Karpas-422 (cell line): ENCODE measurements around the gene WDR91. TPM values are rescaled to one million over a fixed set of nuclear protein-coding genes. Genes with fewer than 3 reads are reported as not detected.

Source experiments
- DNase-seq: peaks from one replicate; pipeline ENCODE4 v3.0.0-alpha.2; 2015
- H2AFZ ChIP-seq: fragments of 200-600 bp; sonication (generic); 2 replicates; pipeline ENCODE4 v1.6.1; 2014; ENCODE audit warnings: antibody characterized with exemption, low read length, mixed read lengths
- H3K27ac ChIP-seq: fragments of 200-600 bp; sonication (generic); 2 replicates; pipeline ENCODE4 v1.5.1; 2014; ENCODE audit warnings: mild to moderate bottlenecking, low read length, moderate library complexity
- H3K27me3 ChIP-seq: fragments of 200-600 bp; sonication (generic); 2 replicates; pipeline ENCODE4 v1.6.1; 2014; ENCODE audit warnings: low read length, mixed read lengths
- H3K36me3 ChIP-seq: fragments of 200-600 bp; sonication (generic); 2 replicates; pipeline ENCODE4 v1.6.1; 2014; ENCODE audit warnings: low read length, mixed read lengths; ENCODE audit not compliant: insufficient read depth
- H3K4me1 ChIP-seq: fragments of 200-600 bp; sonication (generic); 2 replicates; pipeline ENCODE4 v1.6.1; 2014; ENCODE audit warnings: mild to moderate bottlenecking, low read length, mixed read lengths
- H3K4me2 ChIP-seq: fragments of 200-600 bp; sonication (generic); 2 replicates; pipeline ENCODE4 v1.6.1; 2014; ENCODE audit warnings: low read length, low read depth, mild to moderate bottlenecking; ENCODE audit not compliant: poor library complexity, severe bottlenecking
- H3K4me3 ChIP-seq: fragments of 200-600 bp; sonication (generic); 2 replicates; pipeline ENCODE4 v1.5.1; 2014; ENCODE audit warnings: mild to moderate bottlenecking, antibody characterized with exemption, low read length, mixed read lengths
- H3K79me2 ChIP-seq: fragments of 200-600 bp; sonication (generic); 2 replicates; pipeline ENCODE4 v1.6.1; 2014; ENCODE audit warnings: mild to moderate bottlenecking, low read length, mixed read lengths
- H3K9ac ChIP-seq: fragments of 200-600 bp; sonication (generic); 2 replicates; pipeline ENCODE4 v1.6.0; 2014; ENCODE audit warnings: low read length
- H3K9me2 ChIP-seq: fragments of 200-600 bp; sonication (generic), shearing (Covaris generic); replicated peaks from 2 replicates; pipeline ENCODE4 v1.6.0; 2014; ENCODE audit warnings: mild to moderate bottlenecking, low read length, moderate library complexity; ENCODE audit not compliant: insufficient read depth
- H3K9me3 ChIP-seq: fragments of 300-700, 200-600 bp; sonication (generic); 2 replicates; pipeline ENCODE4 v1.6.1; 2014; ENCODE audit warnings: low read length, mixed read lengths
- H4K20me1 ChIP-seq: fragments of 200-600 bp; sonication (generic); 2 replicates; pipeline ENCODE4 v1.6.1; 2014; ENCODE audit warnings: mild to moderate bottlenecking, antibody characterized with exemption, low read length, low read depth; ENCODE audit not compliant: insufficient read depth
- total RNA-seq: library from RNA; depleted of rRNA; stranded (reverse); fragments of >200 nt; shearing (Covaris generic); gene quantifications from 2 replicates; pipeline ENCODE4 v1.2.3, GENCODE V29; 2014; ENCODE audit warnings: low replicate concordance

WDR91 gene
- total RNA-seq, 1 experiment from 2014 or later: 7.8 TPM

GRCh38 chr7:135192914-135193536 is 18.3 kb downstream of the WDR91 start:
- Histone ChIP-seq H3K4me3 (no peak overlapping the region), H2AFZ (no peak overlapping the region), H3K27ac (no peak overlapping the region), H3K79me2 (no peaks in the 10 kb centered on the region), H3K9me2 (no peaks in the 10 kb centered on the region), H4K20me1 (no peaks in the 10 kb centered on the region), H3K9me3 (no peaks in the 10 kb centered on the region), H3K4me2 (no peak overlapping the region), H3K9ac (no peak overlapping the region), H3K27me3 (no peaks in the 10 kb centered on the region), H3K4me1 (peaks cover 27% of the 10 kb centered on the region), H3K36me3 (peaks cover 5% of the 10 kb centered on the region; the same call in 1 of the 2 replicates)
- DNase-seq: no peak

GRCh38 chr7:135190703-135191102 is 20.6 kb downstream of the WDR91 start:
- Histone ChIP-seq H2AFZ (no peak overlapping the region), H3K4me2 (no peak overlapping the region), H3K9me2 (no peaks in the 10 kb centered on the region), H3K79me2 (no peaks in the 10 kb centered on the region), H3K9ac (no peak overlapping the region), H4K20me1 (no peaks in the 10 kb centered on the region), H3K4me1 (peaks cover 11% of the 10 kb centered on the region), H3K27me3 (no peaks in the 10 kb centered on the region), H3K4me3 (no peak overlapping the region), H3K27ac (no peak overlapping the region), H3K9me3 (no peaks in the 10 kb centered on the region), H3K36me3 (no peaks in the 10 kb centered on the region)
- DNase-seq: no peak

GRCh38 chr7:135189961-135190360 is 21.4 kb downstream of the WDR91 start:
- H3K9me2 ChIP-seq: no peaks in the 10 kb centered on the region
- no peaks in the 10 kb centered on the region for H3K9me3 ChIP-seq
- no peak overlapping the region for H3K4me3 ChIP-seq
- H3K27me3 ChIP-seq: no peaks in the 10 kb centered on the region
- H3K79me2 ChIP-seq: no peaks in the 10 kb centered on the region
- peaks cover 11% of the 10 kb centered on the region for H3K4me1 ChIP-seq
- H3K4me2 ChIP-seq: no peak overlapping the region
- H3K27ac ChIP-seq: no peak overlapping the region
- no peak overlapping the region for H2AFZ ChIP-seq
- no peak overlapping the region for H3K9ac ChIP-seq
- peaks cover 4% of the 10 kb centered on the region; the same call in 1 of the 2 replicates for H3K36me3 ChIP-seq
- no peaks in the 10 kb centered on the region for H4K20me1 ChIP-seq
- DNase-seq: no peak

GRCh38 chr7:135189221-135189662 is 22.1 kb downstream of the WDR91 start:
- Histone ChIP-seq H3K27me3 (no peaks in the 10 kb centered on the region), H3K79me2 (no peaks in the 10 kb centered on the region), H3K4me1 (peaks cover 11% of the 10 kb centered on the region), H3K4me2 (no peak overlapping the region), H4K20me1 (no peaks in the 10 kb centered on the region), H3K9ac (no peak overlapping the region), H2AFZ (no peak overlapping the region), H3K27ac (no peak overlapping the region), H3K4me3 (no peak overlapping the region), H3K9me3 (no peaks in the 10 kb centered on the region), H3K36me3 (peaks cover 4% of the 10 kb centered on the region; the same call in 1 of the 2 replicates), H3K9me2 (no peaks in the 10 kb centered on the region)
- DNase-seq: no peak

- no peaks in the 10 kb centered on the region for H3K9me2 ChIP-seq
- H3K9ac ChIP-seq: no peak overlapping the region
- no peaks in the 10 kb centered on the region for H4K20me1 ChIP-seq
- DNase-seq: no peak
- no peak overlapping the region for H2AFZ ChIP-seq
- H3K4me2 ChIP-seq: no peak overlapping the region
- no peak overlapping the region for H3K27ac ChIP-seq
- no peak overlapping the region for H3K4me3 ChIP-seq
- H3K4me1 ChIP-seq: peaks cover 11% of the 10 kb centered on the region
- H3K79me2 ChIP-seq: no peaks in the 10 kb centered on the region
- no peaks in the 10 kb centered on the region for H3K9me3 ChIP-seq
- H3K27me3 ChIP-seq: no peaks in the 10 kb centered on the region
- H3K36me3 ChIP-seq: peaks cover 11% of the 10 kb centered on the region
These were observed 22.9 kb downstream of the WDR91 start for GRCh38 chr7:135188298-135188984.

- Histone ChIP-seq H3K27ac (no peak overlapping the region), H3K79me2 (no peaks in the 10 kb centered on the region), H3K9ac (no peak overlapping the region), H3K9me3 (peaks cover 6% of the 10 kb centered on the region), H3K27me3 (no peaks in the 10 kb centered on the region), H3K36me3 (peaks cover 26% of the 10 kb centered on the region), H3K4me2 (no peak overlapping the region), H2AFZ (no peak overlapping the region), H3K4me1 (peaks cover 11% of the 10 kb centered on the region), H3K9me2 (no peaks in the 10 kb centered on the region), H4K20me1 (no peaks in the 10 kb centered on the region), H3K4me3 (no peak overlapping the region)
- no peak for DNase-seq
These were observed 24.5 kb downstream of the WDR91 start for GRCh38 chr7:135186841-135187253.

- Histone ChIP-seq H3K4me2 (no peak overlapping the region), H3K9ac (no peak overlapping the region), H3K79me2 (no peaks in the 10 kb centered on the region), H3K4me3 (no peak overlapping the region), H2AFZ (no peak overlapping the region), H3K36me3 (peaks cover 29% of the 10 kb centered on the region), H3K27ac (no peak overlapping the region), H4K20me1 (no peaks in the 10 kb centered on the region), H3K9me3 (peaks cover 11% of the 10 kb centered on the region), H3K4me1 (peaks cover 11% of the 10 kb centered on the region), H3K9me2 (no peaks in the 10 kb centered on the region), H3K27me3 (no peaks in the 10 kb centered on the region)
- no peak for DNase-seq
These were observed 25.1 kb downstream of the WDR91 start for GRCh38 chr7:135186261-135186540.

GRCh38 chr7:135185471-135186260 is 25.7 kb downstream of the WDR91 start:
- Histone ChIP-seq H2AFZ (no peak overlapping the region), H3K36me3 (peaks cover 34% of the 10 kb centered on the region), H3K4me3 (no peak overlapping the region), H3K27me3 (no peaks in the 10 kb centered on the region), H3K9ac (no peak overlapping the region), H3K9me2 (no peaks in the 10 kb centered on the region), H4K20me1 (no peaks in the 10 kb centered on the region), H3K4me1 (peaks cover 8% of the 10 kb centered on the region), H3K27ac (no peak overlapping the region), H3K79me2 (no peaks in the 10 kb centered on the region), H3K9me3 (peaks cover 11% of the 10 kb centered on the region), H3K4me2 (no peak overlapping the region)
- no peak for DNase-seq
